ENCODE data around the gene HLA-DQB2. TPM values are rescaled to one million over a fixed set of nuclear protein-coding genes. Genes with fewer than 3 reads are reported as not detected.

The HLA-DQB2 gene
- total and polyA plus RNA-seq, 2 of the 4 experiments (the other 2 are of a cell fraction), result not detected

- Histone ChIP-seq H3K9ac (ENCODE audit: low read depth, low read length) (peak overlapping the region; percentile 12; the same call in 1 of the 2 replicates), H4K5ac (ENCODE audit: low read depth, low read length) (no peak overlapping the region), H3K9me3 (ENCODE audit: control insufficient read depth, insufficient read depth, low read length) (peaks cover 4% of the 10 kb centered on the region), H3K9me1 (ENCODE audit: insufficient read depth, low read length) (no peaks in the 10 kb centered on the region), H3K4me3 (ENCODE audit: insufficient read depth, low read depth, low read length) (peak overlapping the region; percentile 10), H4K8ac (ENCODE audit: low read depth in 2 of 2, low read length in 2 of 2) (0 out of 4 replicates have a peak overlapping the region, but pooled peaks of 1 of the 2 experiments have one; percentile 9), H3K14ac (replicated peaks; ENCODE audit: low read depth, low read length) (no peak overlapping the region), H2AK5ac (ENCODE audit: low read depth, low read length) (no peak overlapping the region), H2BK20ac (ENCODE audit: low read depth, low read length) (no peak overlapping the region), H2BK15ac (ENCODE audit: low read depth, low read length) (no peak overlapping the region; the same call in 2 of the 3 replicates), H3K79me1 (ENCODE audit: low read depth in 1 of 2, low read length in 2 of 2) (no peaks in the 10 kb centered on the region), H3K27ac (ENCODE audit: insufficient read depth, low read length) (no peak overlapping the region), H4K20me1 (ENCODE audit: insufficient read depth, low read length) (no peaks in the 10 kb centered on the region), H3K36me3 (ENCODE audit: control insufficient read depth, insufficient read depth, low read length) (no peaks in the 10 kb centered on the region), H3K23ac (ENCODE audit: low read depth, low read length) (no peak overlapping the region), H4K91ac (ENCODE audit: insufficient read depth, low read depth, low read length) (no peak overlapping the region), H3K18ac (ENCODE audit: low read depth, low read length) (no peak overlapping the region), H2AFZ (replicated peaks; ENCODE audit: low read length, poor library complexity) (peak overlapping the region; percentile 92), H3K27me3 (ENCODE audit: control insufficient read depth, insufficient read depth, low read length) (peaks cover 20% of the 10 kb centered on the region), H3K56ac (ENCODE audit: extremely low read depth, insufficient read depth, low read length) (no peak overlapping the region), H3K4ac (ENCODE audit: low read depth, low read length) (no peak overlapping the region), H2BK120ac (ENCODE audit: low read depth, low read length) (no peak overlapping the region), H2AK9ac (replicated peaks; ENCODE audit: low read depth, low read length, poor library complexity) (no peak overlapping the region), H3K4me1 (ENCODE audit: control insufficient read depth, insufficient read depth, low read length) (no peaks in the 10 kb centered on the region), H2BK5ac (ENCODE audit: low read depth, low read length, poor library complexity, severe bottlenecking) (no peak overlapping the region), H3K4me2 (ENCODE audit: low read depth, low read length) (peak overlapping the region; percentile 78)
- CTCF ChIA-PET, result interaction anchor here (0.6 to 1.0 kb wide), 4 partner anchors 10 to 570 kb away, joined by 3 to 5 read pairs (median 4); no protein-coding TSS in a partner anchor
- POLR2A ChIA-PET (ENCODE audit: unreplicated experiment), result no interaction called here
- TF ChIP-seq MAFK (IDR thresholded peaks at IDR 0.05; ENCODE audit: low read depth, low read length) (no peak), RAD21 (IDR thresholded peaks at IDR 0.05; ENCODE audit: low read length) (peak; percentile 66), CEBPB (IDR thresholded peaks at IDR 0.05; ENCODE audit: low read depth, low read length) (peak; percentile 95), BHLHE40 (IDR thresholded peaks at IDR 0.05; ENCODE audit: low read depth, low read length) (no peak), SMC3 (IDR thresholded peaks at IDR 0.05; ENCODE audit: low read depth, low read length) (peak; percentile 49), CTCF (conservative IDR thresholded peaks at IDR 0.05; ENCODE audit: low read depth, low read length) (peak; percentile 86)
- intact Hi-C loops (cut with micrococcal nuclease) (loop anchor here (1.0 to 5.0 kb wide), 3 partner anchors 175 to 384 kb away; no protein-coding TSS in a partner anchor), dilution Hi-C loops (cut with HindIII; ENCODE audit: low sequenced_read_pairs, unreplicated experiment) (no loop called here), in situ Hi-C loops (cut with MboI; ENCODE audit: low sequenced_read_pairs) (loop anchor here (5.0 to 10.0 kb wide), 2 partner anchors 380 to 552 kb away; no protein-coding TSS in a partner anchor)
- ATAC-seq (ENCODE audit: low read depth) (peak; percentile 95), DNase-seq (peak; percentile 58)
- WGBS, 2 experiments (ENCODE audit: extremely low coverage in 2 of 2, insufficient read length in 1 of 2), result 21% methylated on average over 12 of the region's 30 CpGs; no CpG with 5 or more reads in 1 of the 2 experiments
- BruUV-seq (replicated peaks), result no TSS peak
Observed at GRCh38 chr6:32796848-32797776, 33.8 kb upstream of the HLA-DQB2 start.
